Neural crest cell (in vitro differentiated cells): ENCODE measurements around the gene PPP1R16B. TPM values are rescaled to one million over a fixed set of nuclear protein-coding genes. Genes with fewer than 3 reads are reported as not detected.

ENCODE experiments used
- DNase-seq: peaks from one replicate; pipeline ENCODE4 v3.0.0; 2021; ENCODE audit warnings: low read depth, mixed read lengths, low spot score
- H3K27ac Mint-ChIP-seq: one replicate; pipeline ENCODE4 v1.8.0; 2021; ENCODE audit warnings: mild to moderate bottlenecking, mixed read lengths; ENCODE audit not compliant: unreplicated experiment
- H3K27me3 Mint-ChIP-seq: 2 replicates; pipeline ENCODE4 v1.8.0; 2021; ENCODE audit warnings: low read depth, mild to moderate bottlenecking, mixed read lengths
- H3K36me3 Mint-ChIP-seq: 2 replicates; pipeline ENCODE4 v1.8.0; 2021; ENCODE audit warnings: low read depth, mild to moderate bottlenecking, mixed read lengths
- H3K4me1 Mint-ChIP-seq: 2 replicates; pipeline ENCODE4 v1.8.0; 2021; ENCODE audit warnings: mixed read lengths
- H3K4me3 Mint-ChIP-seq: one replicate; pipeline ENCODE4 v1.8.0; 2021; ENCODE audit warnings: mild to moderate bottlenecking, mixed read lengths
- H3K9me3 Mint-ChIP-seq: 2 replicates; pipeline ENCODE4 v1.8.0; 2021; ENCODE audit warnings: mixed read lengths
- CTCF ChIP-seq: fragments of 200-600 bp; sonication (generic); conservative IDR thresholded peaks from 2 replicates; pipeline ENCODE4 v1.5.0; 2021; ENCODE audit warnings: antibody characterized with exemption, mild to moderate bottlenecking
- total RNA-seq: library from RNA; stranded (reverse); gene quantifications from 2 replicates; pipeline ENCODE4 v1.2.1, GENCODE V29; 2021

PPP1R16B gene
- total RNA-seq, 1 donor from 2014 or later, result 0.30 TPM

- H3K4me1 Mint-ChIP-seq, result peaks cover 19% of the 10 kb centered on the region
- no peak overlapping the region for H3K27ac Mint-ChIP-seq
- H3K27me3 Mint-ChIP-seq, result peaks cover 3% of the 10 kb centered on the region
- TF ChIP-seq CTCF, result no peak
- DNase-seq, result no peak
- no peaks in the 10 kb centered on the region for H3K36me3 Mint-ChIP-seq
- no peaks in the 10 kb centered on the region for H3K9me3 Mint-ChIP-seq
- H3K4me3 Mint-ChIP-seq, result no peak overlapping the region
These were observed 23.9 kb downstream of the PPP1R16B start for GRCh38 chr20:38829296-38829875.

- Mint-ChIP-seq H3K27ac (no peak overlapping the region), H3K4me3 (no peak overlapping the region), H3K36me3 (no peaks in the 10 kb centered on the region), H3K4me1 (peaks cover 19% of the 10 kb centered on the region), H3K27me3 (no peaks in the 10 kb centered on the region), H3K9me3 (no peaks in the 10 kb centered on the region)
- TF ChIP-seq CTCF, result no peak
- DNase-seq, result no peak
These were observed 24.9 kb downstream of the PPP1R16B start for GRCh38 chr20:38830356-38830755.

GRCh38 chr20:38831049-38831691 is 25.7 kb downstream of the PPP1R16B start:
- Mint-ChIP-seq H3K4me1 (peaks cover 11% of the 10 kb centered on the region), H3K27ac (no peak overlapping the region), H3K36me3 (no peaks in the 10 kb centered on the region), H3K4me3 (no peak overlapping the region), H3K9me3 (no peaks in the 10 kb centered on the region), H3K27me3 (no peaks in the 10 kb centered on the region)
- no peak for DNase-seq
- no peak for TF ChIP-seq CTCF

GRCh38 chr20:38831995-38832620 is 26.6 kb downstream of the PPP1R16B start:
- H3K36me3 Mint-ChIP-seq, result no peaks in the 10 kb centered on the region
- DNase-seq, result no peak
- H3K27ac Mint-ChIP-seq, result no peak overlapping the region
- H3K9me3 Mint-ChIP-seq, result no peaks in the 10 kb centered on the region
- peaks cover 6% of the 10 kb centered on the region for H3K4me1 Mint-ChIP-seq
- TF ChIP-seq CTCF, result no peak
- no peaks in the 10 kb centered on the region for H3K27me3 Mint-ChIP-seq
- H3K4me3 Mint-ChIP-seq, result no peak overlapping the region

- H3K9me3 Mint-ChIP-seq, result no peaks in the 10 kb centered on the region
- no peak for TF ChIP-seq CTCF
- H3K27me3 Mint-ChIP-seq, result no peaks in the 10 kb centered on the region
- H3K27ac Mint-ChIP-seq, result no peak overlapping the region
- no peaks in the 10 kb centered on the region for H3K36me3 Mint-ChIP-seq
- H3K4me3 Mint-ChIP-seq, result no peak overlapping the region
- H3K4me1 Mint-ChIP-seq, result no peaks in the 10 kb centered on the region
- DNase-seq, result no peak
These were observed 27.8 kb downstream of the PPP1R16B start for GRCh38 chr20:38833154-38833856.
